CD4-positive, CD25-positive, alpha-beta regulatory T cell (primary cell): ENCODE data around the gene FGF12. TPM values are rescaled to one million over a fixed set of nuclear protein-coding genes. Genes with fewer than 3 reads are reported as not detected.

Experiments
- ATAC-seq, 2 donors: fragments of 150-1000 bp; cut with Tn5 transposase; one replicate each; pipeline ENCODE4 v1.10.0; 2021; ENCODE audit warnings: low read depth in 2 of 2, moderate number of reproducible peaks in 2 of 2, moderate library complexity in 1 of 2
- DNase-seq, 3 donors: peaks; one replicate each; pipeline versions ENCODE4 v3.0.0 to v3.0.0-alpha.2; 2012 to 2022; ENCODE audit warnings: mixed read lengths in 1 of 3
- H3K27ac ChIP-seq: one replicate; pipeline ENCODE4 v1.7.0; 2013; ENCODE audit warnings: mild to moderate bottlenecking, low read length; ENCODE audit not compliant: insufficient read depth, poor library complexity, severe bottlenecking
- H3K27me3 ChIP-seq: one replicate; pipeline ENCODE4 v1.7.0; 2013; ENCODE audit warnings: low read length; ENCODE audit not compliant: control insufficient read depth, insufficient read depth
- H3K36me3 ChIP-seq: one replicate; pipeline ENCODE4 v1.7.0; 2013; ENCODE audit warnings: mild to moderate bottlenecking, low read length, moderate library complexity; ENCODE audit not compliant: control insufficient read depth, insufficient read depth
- H3K4me1 ChIP-seq: 2 replicates; pipeline ENCODE4 v1.7.0; 2013; ENCODE audit warnings: mild to moderate bottlenecking, low read length; ENCODE audit not compliant: insufficient read depth, control insufficient read depth, poor library complexity, severe bottlenecking
- H3K4me3 ChIP-seq: one replicate; pipeline ENCODE4 v1.7.0; 2013; ENCODE audit warnings: low read depth, mild to moderate bottlenecking, low read length, moderate library complexity
- H3K9me3 ChIP-seq, 2 experiments: 1 replicate in 1 of 2; 2 replicates in 1 of 2; pipeline ENCODE4 v1.7.0; 2013; ENCODE audit warnings: low read length in 2 of 2, mild to moderate bottlenecking in 1 of 2, moderate library complexity in 1 of 2; ENCODE audit not compliant: control insufficient read depth in 2 of 2
- H3K27ac Mint-ChIP-seq, 3 donors: one replicate each; pipeline ENCODE4 v1.8.0; 2020 to 2022; ENCODE audit warnings: mild to moderate bottlenecking in 3 of 3, mixed read lengths in 3 of 3, moderate library complexity in 2 of 3
- H3K27me3 Mint-ChIP-seq: one replicate; pipeline ENCODE4 v1.8.0; 2022; ENCODE audit warnings: mild to moderate bottlenecking, mixed read lengths
- H3K36me3 Mint-ChIP-seq: one replicate; pipeline ENCODE4 v1.8.0; 2020; ENCODE audit warnings: mixed read lengths
- H3K4me1 Mint-ChIP-seq, 4 donors: one replicate each; pipeline ENCODE4 v1.8.0; 2020 to 2022; ENCODE audit warnings: mixed read lengths in 4 of 4, mild to moderate bottlenecking in 1 of 4
- H3K4me3 Mint-ChIP-seq, 4 donors: one replicate each; pipeline ENCODE4 v1.8.0; 2020 to 2022; ENCODE audit warnings: mild to moderate bottlenecking in 4 of 4, mixed read lengths in 4 of 4, moderate library complexity in 3 of 4
- H3K9me3 Mint-ChIP-seq, 7 donors: one replicate each; pipeline ENCODE4 v1.8.0; 2020 to 2022; ENCODE audit warnings: mixed read lengths in 7 of 7, mild to moderate bottlenecking in 3 of 7, moderate library complexity in 2 of 7
- polyA plus RNA-seq, 4 donors: library from polyadenylated mRNA; unstranded; fragments of 300-500 nt; fragmentation: Illumina TruSeq; gene quantifications; one replicate each; pipeline ENCODE4 v1.2.3, GENCODE V29; 2021
- total RNA-seq: library from RNA; stranded (reverse); gene quantifications from one replicate; pipeline ENCODE4 v1.2.3, GENCODE V29; 2022

The FGF12 gene
- total and polyA plus RNA-seq, 5 donors from 2014 or later: not detected

DNA sequence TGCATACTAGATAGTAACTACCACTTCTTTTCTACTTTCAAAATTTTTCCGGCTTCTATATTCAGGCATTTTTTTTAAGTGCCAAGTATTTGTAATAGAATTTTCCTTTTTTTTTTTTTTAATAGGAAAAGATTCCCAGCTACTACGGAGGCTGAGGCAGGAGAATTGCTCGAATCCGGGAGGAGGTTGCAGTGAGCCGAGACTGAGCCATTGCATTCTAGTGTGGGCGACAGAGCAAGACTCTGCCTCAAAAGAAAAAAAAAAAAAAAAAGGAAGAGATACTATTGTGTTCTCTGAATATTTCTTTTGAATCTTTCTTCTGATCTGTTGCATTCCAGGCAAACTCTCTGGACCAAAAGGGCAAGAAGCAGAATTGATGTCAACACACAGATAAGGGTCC, 557.3 kb downstream of the FGF12 start:
- H3K9me3 Mint-ChIP-seq: peaks cover 0 to 5% (median 0%) of the 10 kb centered on the region in 7 donors
- no peaks in the 10 kb centered on the region for H3K9me3 ChIP-seq
- no peaks in the 10 kb centered on the region for H3K36me3 ChIP-seq
- ATAC-seq (no peak), DNase-seq (no peak)
- no peaks in the 10 kb centered on the region for H3K27me3 ChIP-seq
- H3K4me1 Mint-ChIP-seq: no peaks in the 10 kb centered on the region
- no peak overlapping the region for H3K4me3 ChIP-seq
- H3K4me3 Mint-ChIP-seq: no peak overlapping the region
- H3K27me3 Mint-ChIP-seq: no peaks in the 10 kb centered on the region
- no peaks in the 10 kb centered on the region for H3K36me3 Mint-ChIP-seq
- H3K27ac ChIP-seq: no peak overlapping the region
- H3K4me1 ChIP-seq: no peaks in the 10 kb centered on the region
- H3K27ac Mint-ChIP-seq: no peak overlapping the region

DNA sequence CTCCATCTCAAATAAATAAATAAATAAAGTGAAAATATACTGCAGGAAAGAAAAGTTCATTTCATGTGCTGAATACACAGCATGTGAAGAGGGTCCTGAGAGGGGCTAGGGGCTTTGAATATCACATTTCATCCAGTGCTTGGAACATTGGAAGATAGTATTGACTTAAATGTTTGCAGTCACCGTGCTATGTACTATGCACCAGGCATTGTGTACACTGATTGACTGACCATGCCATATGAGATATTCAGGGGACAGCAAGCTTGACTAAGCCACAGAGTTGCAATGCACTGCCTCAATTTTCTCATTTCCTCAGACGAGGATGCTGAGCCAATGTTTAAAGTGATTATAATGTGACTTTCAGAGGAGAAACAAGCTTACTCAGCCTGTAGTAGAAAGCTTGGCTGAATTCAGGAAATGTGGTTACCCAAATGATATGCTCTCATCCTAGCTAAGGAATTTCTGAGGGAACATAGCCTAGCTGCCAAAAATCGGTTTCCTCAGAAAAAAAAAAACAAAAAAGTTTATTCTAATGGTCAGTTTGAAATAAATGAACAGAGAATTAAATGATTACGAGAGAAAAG, 557.9 kb downstream of the FGF12 start:
- Mint-ChIP-seq H3K36me3 (no peaks in the 10 kb centered on the region), H3K27me3 (no peaks in the 10 kb centered on the region), H3K9me3 (peaks cover 0 to 5% (median 0%) of the 10 kb centered on the region in 7 donors), H3K4me1 (no peaks in the 10 kb centered on the region), H3K4me3 (no peak overlapping the region), H3K27ac (no peak overlapping the region)
- no peak overlapping the region for H3K27ac ChIP-seq
- no peaks in the 10 kb centered on the region for H3K36me3 ChIP-seq
- DNase-seq (no peak), ATAC-seq (no peak)
- no peaks in the 10 kb centered on the region for H3K9me3 ChIP-seq
- no peaks in the 10 kb centered on the region for H3K4me1 ChIP-seq
- no peak overlapping the region for H3K4me3 ChIP-seq
- no peaks in the 10 kb centered on the region for H3K27me3 ChIP-seq

DNA sequence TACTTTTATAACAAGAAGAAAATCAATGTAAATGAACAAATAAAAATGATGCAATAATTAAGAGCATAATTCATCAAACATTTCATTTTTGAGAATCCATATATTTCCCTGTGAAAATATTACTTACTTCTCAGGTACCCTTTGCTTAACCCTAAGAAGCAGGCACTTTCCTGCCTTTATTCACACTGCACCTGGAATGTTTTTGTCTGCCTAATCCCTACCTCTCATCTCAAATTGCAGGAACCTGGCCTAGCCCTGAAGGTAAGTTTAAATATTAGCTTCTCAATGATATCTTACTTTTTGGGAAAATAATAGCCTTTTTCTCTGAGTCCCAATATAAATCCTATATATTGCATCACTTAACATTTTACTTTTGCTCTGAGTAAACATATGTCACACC, 559.1 kb downstream of the FGF12 start:
- Histone ChIP-seq H3K27me3 (no peaks in the 10 kb centered on the region), H3K4me3 (no peak overlapping the region), H3K9me3 (no peaks in the 10 kb centered on the region), H3K36me3 (no peaks in the 10 kb centered on the region), H3K27ac (no peak overlapping the region), H3K4me1 (no peaks in the 10 kb centered on the region)
- Mint-ChIP-seq H3K27me3 (no peaks in the 10 kb centered on the region), H3K4me3 (no peak overlapping the region), H3K36me3 (no peaks in the 10 kb centered on the region), H3K9me3 (peaks cover 0 to 5% (median 0%) of the 10 kb centered on the region in 7 donors), H3K27ac (no peak overlapping the region), H3K4me1 (no peaks in the 10 kb centered on the region)
- ATAC-seq (no peak), DNase-seq (no peak)

DNA sequence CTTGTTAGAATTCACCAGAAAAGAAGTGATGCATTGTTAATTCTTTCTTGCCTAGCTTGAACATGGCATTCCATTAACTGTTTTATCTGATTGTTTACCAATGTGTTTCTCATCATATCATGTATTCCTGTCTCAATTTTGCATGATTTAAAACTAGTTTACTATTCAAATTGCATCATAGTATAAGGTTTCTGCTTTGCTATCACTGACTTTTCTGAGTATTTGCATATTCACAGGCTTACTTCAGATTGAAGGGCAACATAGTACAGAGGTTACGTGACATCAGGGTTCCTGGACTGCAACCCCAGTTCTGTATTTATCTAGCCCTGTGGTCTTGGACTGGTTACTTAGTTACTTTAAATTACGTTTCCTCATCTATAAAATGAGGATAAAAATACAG, 561.8 kb downstream of the FGF12 start:
- Histone ChIP-seq H3K27me3 (no peaks in the 10 kb centered on the region), H3K9me3 (no peaks in the 10 kb centered on the region), H3K4me3 (no peak overlapping the region), H3K4me1 (no peaks in the 10 kb centered on the region), H3K36me3 (no peaks in the 10 kb centered on the region), H3K27ac (no peak overlapping the region)
- Mint-ChIP-seq H3K27ac (no peak overlapping the region), H3K9me3 (peaks cover 0 to 5% (median 0%) of the 10 kb centered on the region in 7 donors), H3K27me3 (no peaks in the 10 kb centered on the region), H3K4me3 (no peak overlapping the region), H3K36me3 (no peaks in the 10 kb centered on the region), H3K4me1 (no peaks in the 10 kb centered on the region)
- ATAC-seq (no peak), DNase-seq (no peak)

DNA sequence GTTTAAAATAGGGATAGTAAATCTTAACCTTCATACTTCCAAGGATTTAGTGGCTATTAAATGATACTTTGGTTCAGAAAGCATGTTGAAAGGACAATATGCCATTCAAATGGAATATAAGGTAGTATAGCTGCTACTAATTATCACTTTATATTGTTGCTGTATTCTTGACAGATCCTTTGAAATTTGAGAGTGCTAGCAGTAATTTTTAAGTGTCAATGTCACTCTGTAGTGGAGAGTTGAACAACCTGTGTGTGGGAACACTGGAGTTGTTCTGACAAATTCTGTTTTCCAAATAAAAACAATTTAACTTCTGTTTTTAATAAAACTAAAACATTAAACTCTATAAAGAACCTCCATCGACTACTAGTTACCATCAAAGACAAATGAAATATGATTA, 565.7 kb downstream of the FGF12 start:
- no peak overlapping the region for H3K27ac ChIP-seq
- H3K9me3 ChIP-seq: no peaks in the 10 kb centered on the region
- no peak overlapping the region for H3K4me3 Mint-ChIP-seq
- H3K27ac Mint-ChIP-seq: no peak overlapping the region
- no peaks in the 10 kb centered on the region for H3K27me3 Mint-ChIP-seq
- no peak overlapping the region for H3K4me3 ChIP-seq
- no peaks in the 10 kb centered on the region for H3K4me1 Mint-ChIP-seq
- no peaks in the 10 kb centered on the region for H3K36me3 ChIP-seq
- no peaks in the 10 kb centered on the region for H3K27me3 ChIP-seq
- H3K36me3 Mint-ChIP-seq: no peaks in the 10 kb centered on the region
- no peak for ATAC-seq
- no peak for DNase-seq
- H3K4me1 ChIP-seq: no peaks in the 10 kb centered on the region
- H3K9me3 Mint-ChIP-seq: peaks cover 2 to 10% (median 5%) of the 10 kb centered on the region in 7 donors

DNA sequence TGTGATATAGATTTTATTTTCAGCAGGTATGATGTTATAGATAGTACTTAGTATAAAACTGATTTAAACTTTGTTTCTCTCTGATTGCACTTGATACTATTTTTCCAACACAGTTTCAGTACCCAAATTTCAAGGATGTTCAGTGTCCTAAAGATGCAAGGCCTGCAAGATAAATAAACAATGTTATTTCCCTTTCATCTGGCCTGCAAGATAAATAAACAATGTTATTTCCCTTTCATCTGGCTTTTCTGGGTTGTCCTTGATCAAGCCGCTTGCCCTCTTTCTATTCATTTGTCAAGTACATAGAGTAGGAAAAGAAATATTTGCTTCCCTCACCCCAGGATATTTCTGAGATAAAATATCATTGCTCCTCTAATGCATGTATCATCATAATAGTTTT, 571.0 kb downstream of the FGF12 start:
- DNase-seq (no peak), ATAC-seq (no peak)
- Histone ChIP-seq H3K4me1 (no peaks in the 10 kb centered on the region), H3K27ac (no peak overlapping the region), H3K36me3 (no peaks in the 10 kb centered on the region), H3K9me3 (no peaks in the 10 kb centered on the region), H3K4me3 (no peak overlapping the region), H3K27me3 (no peaks in the 10 kb centered on the region)
- Mint-ChIP-seq H3K9me3 (peaks cover 0 to 8% (median 5%) of the 10 kb centered on the region in 7 donors), H3K4me3 (no peak overlapping the region), H3K36me3 (no peaks in the 10 kb centered on the region), H3K27ac (no peak overlapping the region), H3K4me1 (no peaks in the 10 kb centered on the region), H3K27me3 (no peaks in the 10 kb centered on the region)

DNA sequence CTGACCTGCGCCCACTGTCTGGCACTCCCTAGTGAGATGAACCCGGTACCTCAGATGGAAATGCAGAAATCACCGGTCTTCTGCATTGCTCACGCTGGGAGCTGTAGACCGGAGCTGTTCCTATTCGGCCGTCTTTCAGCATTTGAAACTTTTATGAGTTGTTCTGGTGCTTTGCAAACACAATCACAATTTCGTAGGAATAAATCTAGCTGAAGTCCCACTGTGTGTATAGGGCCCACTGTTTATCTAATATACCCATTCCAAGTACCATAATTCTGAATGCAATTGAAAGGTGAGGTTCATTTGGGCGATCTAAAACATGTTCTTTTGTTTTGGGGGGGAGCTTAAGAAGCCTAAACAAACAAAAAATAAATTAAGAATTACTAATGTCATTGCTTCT, 572.1 kb downstream of the FGF12 start:
- DNase-seq (no peak), ATAC-seq (no peak)
- H3K27me3 Mint-ChIP-seq: no peaks in the 10 kb centered on the region
- no peaks in the 10 kb centered on the region for H3K4me1 Mint-ChIP-seq
- Histone ChIP-seq H3K9me3 (no peaks in the 10 kb centered on the region), H3K27me3 (no peaks in the 10 kb centered on the region), H3K4me1 (no peaks in the 10 kb centered on the region), H3K27ac (no peak overlapping the region), H3K36me3 (no peaks in the 10 kb centered on the region), H3K4me3 (no peak overlapping the region)
- no peak overlapping the region for H3K27ac Mint-ChIP-seq
- H3K9me3 Mint-ChIP-seq: peaks cover 0 to 8% (median 5%) of the 10 kb centered on the region in 7 donors
- H3K36me3 Mint-ChIP-seq: no peaks in the 10 kb centered on the region
- H3K4me3 Mint-ChIP-seq: no peak overlapping the region

DNA sequence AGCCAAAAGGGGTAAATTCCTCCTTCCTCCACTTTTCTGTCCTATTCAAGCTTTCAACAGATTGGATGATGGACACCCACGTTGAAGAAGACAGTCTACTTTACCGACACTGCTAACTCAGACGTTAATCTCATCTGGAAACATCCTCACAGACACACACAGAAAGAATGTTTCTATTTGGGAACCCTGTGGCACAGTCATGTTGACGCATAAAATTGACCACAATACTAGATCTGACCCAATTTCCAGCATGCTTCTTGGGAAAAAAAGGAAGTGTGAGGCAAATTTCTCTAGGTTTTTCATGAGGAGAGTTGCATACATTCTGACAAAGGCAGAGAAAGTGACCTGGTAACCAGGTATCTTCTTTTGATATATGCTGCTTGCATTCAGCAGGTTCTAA, 594.1 kb downstream of the FGF12 start:
- Mint-ChIP-seq H3K9me3 (peaks cover 0 to 11% (median 3%) of the 10 kb centered on the region in 7 donors), H3K4me3 (no peak overlapping the region), H3K4me1 (no peaks in the 10 kb centered on the region), H3K36me3 (no peaks in the 10 kb centered on the region), H3K27ac (no peak overlapping the region), H3K27me3 (no peaks in the 10 kb centered on the region)
- no peak overlapping the region for H3K27ac ChIP-seq
- no peaks in the 10 kb centered on the region for H3K27me3 ChIP-seq
- ATAC-seq (no peak), DNase-seq (no peak)
- no peaks in the 10 kb centered on the region for H3K4me1 ChIP-seq
- no peaks in the 10 kb centered on the region for H3K9me3 ChIP-seq
- no peaks in the 10 kb centered on the region for H3K36me3 ChIP-seq
- H3K4me3 ChIP-seq: no peak overlapping the region
